Measurements from ENCODE around the gene SPTBN2.

SPTBN2 gene

GRCh38 chr11:66719111-66719872, 9.7 kb downstream of the SPTBN2 start:
- no peak for DNase-seq (ENCODE audit: insufficient read length, low spot score)
- TF ChIP-seq POLR2A (IDR thresholded peaks at IDR 0.05; ENCODE audit: low read depth, low read length) (no peak), TAF1 (IDR thresholded peaks at IDR 0.05; ENCODE audit: low read depth, low read length) (no peak), POLR2AphosphoS5 (IDR thresholded peaks at IDR 0.05; ENCODE audit: low read depth, low read length) (no peak), SPI1 (IDR thresholded peaks at IDR 0.05; ENCODE audit: low read depth, low read length) (no peak), PAX5 (IDR thresholded peaks at IDR 0.05; ENCODE audit: insufficient read depth, low read length, severe bottlenecking) (no peak), POU2F2 (IDR thresholded peaks at IDR 0.05; ENCODE audit: low read depth, low read length) (no peak)
- FAIRE-seq: peak; percentile 65

GRCh38 chr11:66718320-66718971, 10.6 kb downstream of the SPTBN2 start:
- FAIRE-seq (no peak), DNase-seq (ENCODE audit: insufficient read length, low spot score) (no peak)
- TF ChIP-seq POU2F2 (IDR thresholded peaks at IDR 0.05; ENCODE audit: low read depth, low read length): no peak
- TF ChIP-seq POLR2A (IDR thresholded peaks at IDR 0.05; ENCODE audit: low read depth, low read length): no peak
- TF ChIP-seq POLR2AphosphoS5 (IDR thresholded peaks at IDR 0.05; ENCODE audit: low read depth, low read length): no peak
- TF ChIP-seq SPI1 (IDR thresholded peaks at IDR 0.05; ENCODE audit: low read depth, low read length): no peak
- no peak for TF ChIP-seq PAX5 (IDR thresholded peaks at IDR 0.05; ENCODE audit: insufficient read depth, low read length, severe bottlenecking)
- TF ChIP-seq TAF1 (IDR thresholded peaks at IDR 0.05; ENCODE audit: low read depth, low read length): no peak

- no peak for FAIRE-seq
- DNase-seq (ENCODE audit: insufficient read length, low spot score): no peak
- no peak for TF ChIP-seq POLR2AphosphoS5 (IDR thresholded peaks at IDR 0.05; ENCODE audit: low read depth, low read length)
- TF ChIP-seq PAX5 (IDR thresholded peaks at IDR 0.05; ENCODE audit: insufficient read depth, low read length, severe bottlenecking): no peak
- no peak for TF ChIP-seq POLR2A (IDR thresholded peaks at IDR 0.05; ENCODE audit: low read depth, low read length)
- no peak for TF ChIP-seq TAF1 (IDR thresholded peaks at IDR 0.05; ENCODE audit: low read depth, low read length)
- TF ChIP-seq POU2F2 (IDR thresholded peaks at IDR 0.05; ENCODE audit: low read depth, low read length): no peak
- no peak for TF ChIP-seq SPI1 (IDR thresholded peaks at IDR 0.05; ENCODE audit: low read depth, low read length)
Observed at GRCh38 chr11:66717925-66718319, 11.1 kb downstream of the SPTBN2 start.

- TF ChIP-seq SPI1 (IDR thresholded peaks at IDR 0.05; ENCODE audit: low read depth, low read length) (no peak), POU2F2 (IDR thresholded peaks at IDR 0.05; ENCODE audit: low read depth, low read length) (no peak), TAF1 (IDR thresholded peaks at IDR 0.05; ENCODE audit: low read depth, low read length) (no peak), PAX5 (IDR thresholded peaks at IDR 0.05; ENCODE audit: insufficient read depth, low read length, severe bottlenecking) (no peak), POLR2A (IDR thresholded peaks at IDR 0.05; ENCODE audit: low read depth, low read length) (no peak), POLR2AphosphoS5 (IDR thresholded peaks at IDR 0.05; ENCODE audit: low read depth, low read length) (no peak)
- no peak for FAIRE-seq
- no peak for DNase-seq (ENCODE audit: insufficient read length, low spot score)
Observed at GRCh38 chr11:66716996-66717395, 12.0 kb downstream of the SPTBN2 start.

GRCh38 chr11:66715346-66716085, 13.5 kb downstream of the SPTBN2 start:
- DNase-seq (ENCODE audit: insufficient read length, low spot score) (no peak), FAIRE-seq (no peak)
- no peak for TF ChIP-seq SPI1 (IDR thresholded peaks at IDR 0.05; ENCODE audit: low read depth, low read length)
- no peak for TF ChIP-seq TAF1 (IDR thresholded peaks at IDR 0.05; ENCODE audit: low read depth, low read length)
- TF ChIP-seq POLR2A (IDR thresholded peaks at IDR 0.05; ENCODE audit: low read depth, low read length): no peak
- no peak for TF ChIP-seq PAX5 (IDR thresholded peaks at IDR 0.05; ENCODE audit: insufficient read depth, low read length, severe bottlenecking)

- TF ChIP-seq SPI1 (IDR thresholded peaks at IDR 0.05; ENCODE audit: low read depth, low read length) (no peak), POLR2AphosphoS5 (IDR thresholded peaks at IDR 0.05; ENCODE audit: low read depth, low read length) (no peak), POU2F2 (IDR thresholded peaks at IDR 0.05; ENCODE audit: low read depth, low read length) (no peak), PAX5 (IDR thresholded peaks at IDR 0.05; ENCODE audit: insufficient read depth, low read length, severe bottlenecking) (no peak), POLR2A (IDR thresholded peaks at IDR 0.05; ENCODE audit: low read depth, low read length) (no peak), TAF1 (IDR thresholded peaks at IDR 0.05; ENCODE audit: low read depth, low read length) (no peak)
- no peak for FAIRE-seq
Observed at GRCh38 chr11:66713746-66714480, 15.1 kb downstream of the SPTBN2 start.

GRCh38 chr11:66710384-66710930, 18.6 kb downstream of the SPTBN2 start:
- DNase-seq (ENCODE audit: insufficient read length, low spot score) (no peak), FAIRE-seq (no peak)
- TF ChIP-seq POLR2A (IDR thresholded peaks at IDR 0.05; ENCODE audit: low read depth, low read length): no peak
- TF ChIP-seq POLR2AphosphoS5 (IDR thresholded peaks at IDR 0.05; ENCODE audit: low read depth, low read length): no peak
- no peak for TF ChIP-seq PAX5 (IDR thresholded peaks at IDR 0.05; ENCODE audit: insufficient read depth, low read length, severe bottlenecking)
- no peak for TF ChIP-seq POU2F2 (IDR thresholded peaks at IDR 0.05; ENCODE audit: low read depth, low read length)
- TF ChIP-seq SPI1 (IDR thresholded peaks at IDR 0.05; ENCODE audit: low read depth, low read length): no peak
- TF ChIP-seq TAF1 (IDR thresholded peaks at IDR 0.05; ENCODE audit: low read depth, low read length): no peak

More at GRCh38 chr11:66713746-66714480, 15.1 kb downstream of the SPTBN2 start:
- no peak for DNase-seq (ENCODE audit: insufficient read length, low spot score)

GRCh38 chr11:66708701-66709100, 20.3 kb downstream of the SPTBN2 start:
- DNase-seq (ENCODE audit: insufficient read length, low spot score) (no peak), FAIRE-seq (no peak)
- TF ChIP-seq SPI1 (IDR thresholded peaks at IDR 0.05; ENCODE audit: low read depth, low read length): no peak
- TF ChIP-seq PAX5 (IDR thresholded peaks at IDR 0.05; ENCODE audit: insufficient read depth, low read length, severe bottlenecking): no peak
- no peak for TF ChIP-seq TAF1 (IDR thresholded peaks at IDR 0.05; ENCODE audit: low read depth, low read length)
- no peak for TF ChIP-seq POU2F2 (IDR thresholded peaks at IDR 0.05; ENCODE audit: low read depth, low read length)
- TF ChIP-seq POLR2A (IDR thresholded peaks at IDR 0.05; ENCODE audit: low read depth, low read length): no peak
- no peak for TF ChIP-seq POLR2AphosphoS5 (IDR thresholded peaks at IDR 0.05; ENCODE audit: low read depth, low read length)
